GM12801 (cell line): ENCODE results near the gene MCF2L.

Experiments used
- TF ChIP-seq, protein P1 (sequence below): IDR thresholded peaks from one replicate; pipeline ENCODE4 v1.5.1; 2011; ENCODE audit warnings: control low read depth; ENCODE audit not compliant: insufficient read length; ENCODE audit errors: extremely low read depth

Gene MCF2L

DNA sequence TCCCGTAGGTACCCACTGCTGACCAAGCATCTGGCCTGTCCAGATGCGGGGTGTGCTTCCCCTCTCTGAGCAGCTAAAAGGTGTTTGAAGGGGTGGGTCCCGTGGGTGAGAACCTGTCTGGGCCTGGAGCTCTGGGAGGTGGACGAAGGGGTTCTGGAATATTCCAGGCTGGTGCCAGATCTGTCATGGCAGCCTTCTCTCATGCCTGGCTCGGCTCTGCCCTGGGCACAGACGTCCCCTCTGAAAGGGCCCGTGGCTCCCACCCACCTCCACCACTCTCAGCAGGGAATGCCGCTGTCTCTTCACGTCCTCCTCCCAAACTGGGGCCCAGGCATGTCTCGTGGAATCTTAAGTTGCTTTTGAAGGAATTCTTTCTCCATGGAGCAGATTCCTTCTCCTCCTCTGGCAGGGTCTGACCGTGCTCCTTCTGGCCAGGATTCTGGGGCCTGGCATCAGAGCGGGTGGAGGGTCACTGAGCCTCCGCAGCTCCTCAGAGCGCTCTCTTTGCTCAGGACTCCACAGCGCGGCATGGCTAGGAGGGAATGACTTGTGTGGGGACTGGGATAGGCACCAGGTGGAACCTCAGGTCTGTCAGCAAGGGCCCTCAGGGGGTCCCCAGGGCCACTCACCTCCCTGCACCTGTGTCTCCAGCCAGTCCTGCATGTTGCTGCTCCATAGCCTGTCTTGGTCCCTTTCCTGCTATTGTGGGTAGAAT lies 5.9 kb upstream of the MCF2L start:
- TF ChIP-seq, protein P1, sequence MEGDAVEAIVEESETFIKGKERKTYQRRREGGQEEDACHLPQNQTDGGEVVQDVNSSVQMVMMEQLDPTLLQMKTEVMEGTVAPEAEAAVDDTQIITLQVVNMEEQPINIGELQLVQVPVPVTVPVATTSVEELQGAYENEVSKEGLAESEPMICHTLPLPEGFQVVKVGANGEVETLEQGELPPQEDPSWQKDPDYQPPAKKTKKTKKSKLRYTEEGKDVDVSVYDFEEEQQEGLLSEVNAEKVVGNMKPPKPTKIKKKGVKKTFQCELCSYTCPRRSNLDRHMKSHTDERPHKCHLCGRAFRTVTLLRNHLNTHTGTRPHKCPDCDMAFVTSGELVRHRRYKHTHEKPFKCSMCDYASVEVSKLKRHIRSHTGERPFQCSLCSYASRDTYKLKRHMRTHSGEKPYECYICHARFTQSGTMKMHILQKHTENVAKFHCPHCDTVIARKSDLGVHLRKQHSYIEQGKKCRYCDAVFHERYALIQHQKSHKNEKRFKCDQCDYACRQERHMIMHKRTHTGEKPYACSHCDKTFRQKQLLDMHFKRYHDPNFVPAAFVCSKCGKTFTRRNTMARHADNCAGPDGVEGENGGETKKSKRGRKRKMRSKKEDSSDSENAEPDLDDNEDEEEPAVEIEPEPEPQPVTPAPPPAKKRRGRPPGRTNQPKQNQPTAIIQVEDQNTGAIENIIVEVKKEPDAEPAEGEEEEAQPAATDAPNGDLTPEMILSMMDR: no peak

- TF ChIP-seq, protein P1: no peak
Measured at GRCh38 chr13:112963641-112964040, 5.4 kb upstream of the MCF2L start.

DNA sequence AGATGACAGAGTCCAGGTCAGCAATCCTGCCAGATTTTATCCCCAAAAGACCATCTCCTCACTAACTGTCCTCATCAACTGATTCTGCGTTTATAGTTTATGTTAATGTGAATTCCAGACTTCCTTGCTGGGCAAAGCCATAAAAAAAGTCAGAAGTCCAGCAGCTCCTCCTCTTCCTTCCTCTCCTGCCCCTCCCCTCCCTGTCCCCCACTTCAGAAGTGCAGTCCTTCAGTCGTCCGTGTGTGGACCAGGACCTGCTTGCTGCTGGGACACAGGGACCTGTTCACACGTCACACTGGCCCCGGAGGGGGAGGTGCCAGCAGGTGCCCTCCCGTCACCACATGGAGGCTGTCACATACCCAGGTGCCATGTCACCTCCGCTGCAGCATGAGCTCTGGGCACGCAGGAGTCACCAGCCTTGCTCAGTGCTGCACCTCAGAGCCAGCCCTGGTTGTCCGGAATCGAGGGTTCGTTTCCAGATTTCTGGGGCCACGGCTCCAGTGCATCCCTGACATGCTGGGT lies 4.0 kb upstream of the MCF2L start:
- TF ChIP-seq, protein P1: no peak

GRCh38 chr13:112965573-112966115 lies 3.4 kb upstream of the MCF2L start:
- TF ChIP-seq, protein P1: no peak

- TF ChIP-seq, protein P1: no peak
Measured at GRCh38 chr13:112966776-112967175, 2.2 kb upstream of the MCF2L start.

DNA sequence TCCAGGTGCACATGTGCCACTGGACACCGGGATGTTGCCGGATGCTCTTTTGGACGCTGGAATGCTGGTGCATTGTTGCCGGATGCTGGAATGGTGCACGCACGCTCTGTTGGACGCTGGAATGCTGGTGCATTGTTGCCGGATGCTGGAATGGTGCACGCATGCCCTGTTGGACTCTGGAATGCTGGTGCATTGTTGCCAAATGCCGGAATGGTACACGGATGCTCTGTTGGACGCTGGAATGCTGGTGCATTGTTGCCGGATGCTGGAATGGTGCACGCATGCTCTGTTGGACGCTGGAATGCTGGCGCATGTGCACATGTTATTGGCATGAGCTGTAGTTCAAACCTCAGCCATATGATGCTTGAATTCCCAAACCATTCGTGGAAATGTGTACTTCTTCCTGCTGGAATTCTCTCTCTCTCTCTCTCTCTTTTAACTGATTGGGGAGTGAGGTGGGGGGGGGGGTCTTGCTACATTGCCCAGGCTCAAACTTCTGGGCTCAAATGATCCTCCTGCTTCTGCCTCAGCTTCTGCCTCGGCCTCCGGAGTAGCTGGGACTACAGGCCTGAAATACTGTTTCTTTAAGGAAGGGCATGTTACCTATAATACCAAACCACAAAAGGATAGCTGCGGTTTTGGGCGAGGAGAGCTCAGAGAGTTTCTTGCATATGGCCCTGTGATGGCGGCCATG lies 1.2 kb upstream of the MCF2L start:
- TF ChIP-seq, protein P1: no peak

GRCh38 chr13:112968380-112968909 lies 569 bp upstream of the MCF2L start:
- TF ChIP-seq, protein P1: no peak
